Measurements from ENCODE around the gene RAB28. TPM values are rescaled to one million over a fixed set of nuclear protein-coding genes. Genes with fewer than 3 reads are reported as not detected.

Gene RAB28
- total RNA-seq, 1 experiment from 2014 or later, result 12.1 TPM

GRCh38 chr4:13325744-13326143 lies 158.4 kb downstream of the RAB28 start:
- no peak overlapping the region for H3K4me2 ChIP-seq (ENCODE audit: low read length)
- no peaks in the 10 kb centered on the region for H4K20me1 ChIP-seq (ENCODE audit: insufficient read depth)
- CTCF ChIA-PET, result no interaction called here
- TF ChIP-seq TCF7L2 (IDR thresholded peaks at IDR 0.05; ENCODE audit: borderline replicate concordance, extremely low read depth, insufficient read depth, insufficient read length) (no peak), EGR1 (IDR thresholded peaks at IDR 0.05; ENCODE audit: low read depth) (no peak), CEBPB (IDR thresholded peaks at IDR 0.05; ENCODE audit: low read depth) (no peak), CBX3 (IDR thresholded peaks at IDR 0.05; ENCODE audit: low read depth) (no peak), SP1 (IDR thresholded peaks at IDR 0.05; ENCODE audit: low read depth) (no peak)
- intact Hi-C loops (cut with micrococcal nuclease), result no loop called here
- H3K9me3 ChIP-seq (ENCODE audit: control insufficient read depth in 1 of 2, insufficient read depth in 1 of 2, low read depth in 1 of 2, low read length in 2 of 2), result no peaks in the 10 kb centered on the region
- no peak overlapping the region for H2AFZ ChIP-seq (ENCODE audit: low read depth, low read length, poor library complexity, severe bottlenecking)
- H3K4me1 ChIP-seq (ENCODE audit: control insufficient read depth in 1 of 2, insufficient read depth in 2 of 2, low read length in 2 of 2), result peaks cover 0 to 21% of the 10 kb centered on the region in 2 experiments; a peak in 2 of 4 replicates
- ATAC-seq (no peak), DNase-seq (ENCODE audit: low read depth, low spot score) (no peak)
- no peak overlapping the region for H3K4me3 ChIP-seq (replicated peaks in 1 of 2; ENCODE audit: low read depth in 1 of 2, low read length in 2 of 2)
- no peaks in the 10 kb centered on the region for H3K79me2 ChIP-seq (ENCODE audit: insufficient read depth, low read length)
- no peaks in the 10 kb centered on the region for H3K36me3 ChIP-seq (ENCODE audit: control insufficient read depth in 1 of 2, insufficient read depth in 2 of 2, low read length in 2 of 2)
- no peaks in the 10 kb centered on the region for H3K9me2 ChIP-seq (ENCODE audit: insufficient read depth)
- H3K9ac ChIP-seq (ENCODE audit: low read length), result no peak overlapping the region
- H3K27me3 ChIP-seq (ENCODE audit: insufficient read depth, low read length), result no peaks in the 10 kb centered on the region
- RAD21 ChIA-PET (ENCODE audit: low non-redundant PET in 1 of 2, low total read pairs in 2 of 2, uncharacterized antibody in 2 of 2, unreplicated experiment in 2 of 2), result no interaction called here
- POLR2A ChIA-PET, result no interaction called here
- BruUV-seq (replicated peaks), result no TSS peak
- no peak overlapping the region for H3K27ac ChIP-seq (ENCODE audit: low read depth, low read length)

DNA sequence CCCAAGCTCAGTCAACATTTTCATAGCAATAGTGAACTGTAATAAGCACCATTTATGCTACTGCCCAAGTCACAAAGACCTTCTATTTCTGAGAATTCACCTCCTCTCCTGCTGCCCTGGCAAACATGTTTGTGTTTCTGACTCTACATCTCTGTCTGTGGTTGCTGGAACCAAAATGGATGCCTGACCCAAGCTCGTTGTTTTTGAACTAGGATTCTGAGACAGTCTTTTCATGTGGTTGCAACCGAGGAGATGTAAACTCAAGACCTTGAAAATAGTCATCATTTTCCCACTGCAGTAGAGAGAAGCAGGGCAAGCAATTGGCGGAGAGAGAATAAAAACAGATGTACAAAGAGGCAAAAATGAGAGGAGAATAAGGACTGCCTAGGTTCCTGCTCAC lies 160.2 kb downstream of the RAB28 start:
- no peak for DNase-seq (ENCODE audit: low read depth, low spot score)
- H3K9ac ChIP-seq (ENCODE audit: low read length), result no peak overlapping the region

More for the DNA sequence above, 160.2 kb downstream of the RAB28 start:
- no peak for TF ChIP-seq POLR2AphosphoS5 (IDR thresholded peaks at IDR 0.05; ENCODE audit: low read depth, low read length)
- no peak for TF ChIP-seq ZFX (IDR thresholded peaks at IDR 0.05)
- no peaks in the 10 kb centered on the region for H3K36me3 ChIP-seq (ENCODE audit: control insufficient read depth in 1 of 2, insufficient read depth in 2 of 2, low read length in 2 of 2)
- ATAC-seq, result no peak
- no peaks in the 10 kb centered on the region for H4K20me1 ChIP-seq (ENCODE audit: insufficient read depth)
- no peak overlapping the region for H2AFZ ChIP-seq (ENCODE audit: low read depth, low read length, poor library complexity, severe bottlenecking)
- intact Hi-C loops (cut with micrococcal nuclease), result no loop called here
- H3K4me3 ChIP-seq (replicated peaks in 1 of 2; ENCODE audit: low read depth in 1 of 2, low read length in 2 of 2), result no peak overlapping the region
- ChIA-PET POLR2A (no interaction called here), CTCF (no interaction called here), RAD21 (ENCODE audit: low non-redundant PET in 1 of 2, low total read pairs in 2 of 2, uncharacterized antibody in 2 of 2, unreplicated experiment in 2 of 2) (no interaction called here)
- H3K27me3 ChIP-seq (ENCODE audit: insufficient read depth, low read length), result no peaks in the 10 kb centered on the region
- peaks cover 0 to 5% of the 10 kb centered on the region in 2 experiments; a peak in 2 of 4 replicates for H3K4me1 ChIP-seq (ENCODE audit: control insufficient read depth in 1 of 2, insufficient read depth in 2 of 2, low read length in 2 of 2)
- H3K9me2 ChIP-seq (ENCODE audit: insufficient read depth), result no peaks in the 10 kb centered on the region
- H3K27ac ChIP-seq (ENCODE audit: low read depth, low read length), result no peak overlapping the region
- no peaks in the 10 kb centered on the region for H3K79me2 ChIP-seq (ENCODE audit: insufficient read depth, low read length)
- H3K9me3 ChIP-seq (ENCODE audit: control insufficient read depth in 1 of 2, insufficient read depth in 1 of 2, low read depth in 1 of 2, low read length in 2 of 2), result no peaks in the 10 kb centered on the region
- H3K4me2 ChIP-seq (ENCODE audit: low read length), result no peak overlapping the region
- no TSS peak for BruUV-seq (replicated peaks)

All from HCT116 (cell line).